TTC549 (cell line): ENCODE measurements around the gene PHF23.

Source experiments
- FAIRE-seq: peaks from 2 replicates; lab custom pipeline; 2012; peaks lifted over from hg19 to GRCh38; lab: Jason Lieb, UNC

PHF23 gene

DNA sequence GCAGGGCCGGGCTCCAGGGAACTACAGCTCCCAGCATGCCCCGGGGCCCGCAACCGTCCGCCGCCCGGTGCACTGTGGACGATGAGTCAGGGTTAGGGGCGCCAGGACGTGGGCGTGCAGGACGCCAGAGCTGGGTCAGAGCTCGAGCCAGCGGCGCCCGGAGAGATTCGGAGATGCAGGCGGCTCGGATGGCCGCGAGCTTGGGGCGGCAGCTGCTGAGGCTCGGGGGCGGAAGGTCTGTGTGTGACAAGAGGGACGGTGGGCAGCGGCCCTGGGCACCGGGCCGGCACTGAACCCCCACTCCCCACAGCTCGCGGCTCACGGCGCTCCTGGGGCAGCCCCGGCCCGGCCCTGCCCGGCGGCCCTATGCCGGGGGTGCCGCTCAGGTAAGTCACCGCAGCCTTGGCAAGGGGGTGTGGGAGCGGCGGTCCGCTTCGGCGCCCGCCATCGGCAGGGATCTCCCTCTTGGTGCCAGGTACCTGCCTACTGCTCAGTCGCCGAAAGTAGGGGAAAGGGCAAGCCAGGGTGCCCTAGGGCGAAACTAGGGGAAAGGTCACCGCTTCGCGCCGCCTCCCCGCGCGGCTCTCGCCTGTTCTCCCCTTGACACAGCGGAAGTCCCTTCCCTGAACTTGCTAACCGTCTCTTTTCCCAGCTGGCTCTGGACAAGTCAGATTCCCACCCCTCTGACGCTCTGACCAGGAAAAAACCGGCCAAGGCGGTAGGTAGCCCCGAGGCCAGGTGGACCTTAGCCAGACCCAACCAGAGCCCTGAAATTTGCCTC is 19.3 kb downstream of the PHF23 start, which contains the start of the genes ACADVL and DLG4:
TSS of gene ACADVL (plus strand) at position 127 of the 781 bp plus-strand sequence. CDS start at position 174, 47 bp downstream.
TSS of gene DLG4 (minus strand) at position 25 of the 781 bp plus-strand sequence.
- no peak for FAIRE-seq

DNA sequence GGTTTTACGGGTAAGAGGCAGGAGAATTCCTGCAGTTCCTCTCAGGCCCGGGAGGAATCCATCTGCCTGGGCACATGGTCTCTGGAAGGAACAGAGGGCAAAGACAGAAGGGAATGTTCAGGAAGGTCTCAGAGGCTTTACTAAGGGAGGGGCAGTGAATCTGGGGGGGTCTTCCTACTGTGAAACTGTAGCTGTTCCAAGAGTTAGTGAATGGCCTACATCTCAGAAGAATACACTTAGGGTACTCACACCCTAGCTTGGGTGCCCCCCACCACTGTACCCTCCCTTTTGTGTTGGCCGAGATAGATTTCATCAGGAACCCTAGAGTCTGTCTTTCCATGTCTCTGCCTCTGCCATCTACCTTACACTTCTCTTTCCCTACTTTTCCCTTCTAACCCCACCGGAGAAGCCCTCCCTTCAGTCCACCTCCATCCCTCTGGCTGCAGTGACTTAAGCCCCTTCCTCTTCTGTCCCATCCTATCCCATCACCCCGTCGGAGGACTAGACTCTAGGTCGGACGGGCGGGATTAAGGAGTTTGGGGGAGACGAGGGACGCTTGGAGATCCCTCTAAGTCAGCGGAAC is 19.9 kb downstream of the PHF23 start:
- no peak for FAIRE-seq

DNA sequence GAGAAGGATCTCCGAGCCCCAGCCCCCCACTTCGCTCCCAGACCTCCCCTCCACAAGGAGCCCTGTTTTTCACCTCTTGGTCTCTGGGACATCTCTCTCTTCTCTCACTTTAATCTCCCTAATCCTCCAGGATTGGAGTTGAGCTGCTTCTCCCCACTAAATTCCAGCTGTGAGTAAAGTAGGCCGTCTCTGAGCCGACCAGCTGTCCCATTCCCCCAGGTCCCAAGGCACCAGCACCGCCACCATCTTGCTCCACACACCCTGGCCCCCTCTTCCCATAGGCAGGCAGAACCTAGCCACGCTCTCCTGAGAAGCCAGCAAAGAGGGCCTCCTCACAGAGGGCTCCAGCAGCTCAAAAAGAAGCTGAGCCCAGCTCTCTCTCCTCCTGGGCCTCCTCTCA is 20.5 kb downstream of the PHF23 start:
- no peak for FAIRE-seq

DNA sequence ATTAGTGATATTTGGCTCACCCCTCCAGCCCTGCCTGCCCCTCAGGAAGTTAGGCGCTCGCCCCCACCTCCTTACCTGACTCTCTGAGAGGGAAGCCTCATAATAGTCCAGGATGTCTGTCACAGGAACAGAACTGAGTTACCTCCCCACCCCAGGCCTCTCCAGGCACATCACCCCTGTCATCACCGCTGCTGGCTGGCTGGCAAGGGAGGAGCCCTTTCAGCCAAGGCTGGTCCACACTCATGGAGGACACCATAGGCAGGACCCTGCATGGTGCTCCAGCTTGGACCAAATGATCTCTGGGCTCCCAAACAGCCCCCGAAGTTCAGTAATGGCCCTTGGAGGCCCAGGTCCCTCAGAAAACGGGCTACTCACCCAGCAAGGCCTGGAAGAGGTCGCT is 21.1 kb downstream of the PHF23 start:
- no peak for FAIRE-seq

DNA sequence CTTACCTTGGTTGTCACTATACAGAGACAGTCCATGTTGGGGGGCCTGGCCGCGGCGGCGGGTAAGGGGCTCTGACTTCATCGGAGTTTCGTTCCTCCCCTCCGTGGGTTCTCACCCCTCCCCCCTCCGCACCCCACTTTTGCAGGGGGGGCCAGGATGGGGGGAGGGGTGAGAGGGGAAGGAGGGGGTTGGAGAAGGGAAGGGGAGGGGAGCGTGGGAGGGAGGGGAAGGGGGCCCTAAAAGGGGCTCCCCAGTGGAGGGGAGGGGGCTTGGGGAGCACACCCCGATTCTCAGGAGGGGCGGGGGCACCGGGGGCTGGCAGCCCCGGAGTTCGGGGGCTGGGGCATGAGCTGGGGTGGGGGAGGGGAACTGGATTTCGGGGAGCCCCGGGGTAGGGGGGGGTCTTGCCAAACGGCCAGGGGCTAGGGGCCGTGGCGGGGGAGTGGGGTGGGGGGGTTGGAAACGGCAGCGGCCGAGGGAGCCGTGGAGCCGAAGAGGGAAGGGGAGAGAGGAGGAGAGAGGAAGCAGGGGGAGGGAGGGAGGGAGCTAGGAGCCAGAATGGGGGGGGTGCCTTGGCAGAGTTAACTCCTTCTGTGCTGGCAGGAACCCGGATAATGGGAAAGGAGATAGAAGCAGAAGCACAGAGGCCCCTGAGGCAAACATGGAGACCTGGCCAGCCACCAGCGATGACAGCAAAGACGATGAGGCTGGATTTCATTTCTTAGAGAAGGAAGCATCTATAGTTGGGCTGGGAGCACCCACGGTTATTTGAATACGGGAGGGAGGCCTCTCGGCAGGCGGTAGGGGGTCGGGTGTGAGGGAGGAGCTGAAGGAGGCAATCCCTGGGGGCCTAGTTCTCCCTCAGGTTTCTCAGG is 21.9 kb downstream of the PHF23 start:
- FAIRE-seq = no peak

DNA sequence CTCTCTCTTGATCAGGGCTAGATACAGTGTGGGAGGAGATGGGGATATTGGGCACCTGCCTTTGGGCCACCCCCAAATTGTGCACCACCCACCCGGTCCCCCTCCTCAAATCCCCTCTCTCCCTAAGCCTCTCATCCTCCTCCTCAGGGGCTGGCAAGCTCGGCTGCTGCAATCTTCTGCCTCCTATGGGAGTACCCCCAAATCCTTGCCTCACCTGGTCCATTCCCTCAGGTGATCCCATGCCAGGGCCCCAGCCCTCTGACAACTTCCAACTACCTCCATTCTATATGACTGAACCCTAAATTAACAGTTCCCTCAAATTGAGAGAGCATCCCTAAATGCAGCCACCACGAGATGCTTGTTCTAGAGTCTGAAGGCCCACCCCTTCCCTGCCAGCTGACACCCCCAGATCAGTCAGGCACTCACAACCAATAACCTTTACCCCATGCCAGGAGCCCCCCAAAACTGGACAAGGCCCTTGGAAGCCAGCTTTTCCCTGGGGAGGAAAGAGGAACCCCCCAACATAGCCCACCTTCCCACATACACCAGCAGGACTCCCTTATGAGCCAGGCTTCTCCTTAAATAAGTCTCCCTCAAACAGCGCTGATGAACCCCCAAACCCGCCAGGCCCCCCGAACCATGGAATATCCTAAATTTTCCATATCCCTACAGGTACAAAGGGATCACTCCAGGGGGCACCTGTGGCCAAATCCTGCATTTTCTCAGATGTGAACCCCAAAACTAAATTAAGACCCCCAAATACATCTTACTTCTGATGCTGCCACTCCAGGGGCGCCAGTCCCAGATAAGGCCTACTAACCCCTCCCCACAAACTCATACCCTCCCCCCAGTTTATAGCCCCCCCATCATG is 22.8 kb downstream of the PHF23 start:
- FAIRE-seq = no peak

DNA sequence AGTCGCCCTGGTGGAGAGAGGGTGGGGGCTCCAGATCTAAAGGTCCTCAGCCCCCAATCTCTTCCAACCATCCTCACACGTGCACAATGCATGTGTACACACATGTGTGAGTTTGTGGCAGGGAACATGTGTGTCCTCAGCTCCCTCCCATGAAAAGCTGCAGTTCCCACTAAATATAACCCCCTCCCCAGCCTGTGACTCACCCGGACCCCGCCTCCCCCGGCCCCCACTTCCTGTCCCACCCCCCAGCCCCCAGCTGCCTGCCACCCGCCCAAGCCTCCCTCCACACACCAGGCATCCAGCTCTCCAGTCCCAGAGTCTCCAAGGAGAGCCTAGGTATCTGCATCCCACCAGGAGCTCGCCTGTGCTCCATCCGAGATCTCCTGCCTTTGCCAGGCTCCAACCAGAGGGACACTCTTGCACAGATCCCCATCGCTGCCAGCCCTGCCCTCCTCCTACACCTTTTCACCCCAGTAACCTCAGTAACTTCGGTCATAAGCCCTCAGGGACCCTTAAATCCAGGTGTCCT is 23.5 kb downstream of the PHF23 start:
- FAIRE-seq = no peak

DNA sequence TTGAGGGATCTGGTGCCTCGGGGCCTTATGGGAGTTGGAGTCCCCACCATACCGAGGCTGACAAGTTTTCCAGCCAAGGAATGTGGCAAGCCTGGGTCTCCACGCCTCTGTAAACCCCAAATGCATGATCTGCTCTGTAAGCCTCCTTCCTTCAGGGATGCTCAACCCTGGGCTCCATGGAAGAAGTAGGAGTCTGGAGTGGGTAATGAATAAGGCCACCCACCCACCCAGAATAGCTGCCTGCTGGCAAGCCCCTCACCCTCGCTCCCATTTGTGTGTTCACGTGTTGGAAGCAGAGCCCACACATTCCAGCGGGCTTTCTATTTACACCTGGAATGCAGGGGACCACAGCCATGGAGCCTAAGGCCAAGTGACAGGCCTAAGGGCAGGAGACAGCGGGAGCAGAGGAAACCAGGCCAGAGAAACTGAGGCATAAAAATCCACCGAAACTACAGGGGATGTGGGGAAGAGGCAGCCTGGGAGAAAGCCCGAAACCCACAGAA is 24.1 kb downstream of the PHF23 start:
- peak; percentile 93 for FAIRE-seq

DNA sequence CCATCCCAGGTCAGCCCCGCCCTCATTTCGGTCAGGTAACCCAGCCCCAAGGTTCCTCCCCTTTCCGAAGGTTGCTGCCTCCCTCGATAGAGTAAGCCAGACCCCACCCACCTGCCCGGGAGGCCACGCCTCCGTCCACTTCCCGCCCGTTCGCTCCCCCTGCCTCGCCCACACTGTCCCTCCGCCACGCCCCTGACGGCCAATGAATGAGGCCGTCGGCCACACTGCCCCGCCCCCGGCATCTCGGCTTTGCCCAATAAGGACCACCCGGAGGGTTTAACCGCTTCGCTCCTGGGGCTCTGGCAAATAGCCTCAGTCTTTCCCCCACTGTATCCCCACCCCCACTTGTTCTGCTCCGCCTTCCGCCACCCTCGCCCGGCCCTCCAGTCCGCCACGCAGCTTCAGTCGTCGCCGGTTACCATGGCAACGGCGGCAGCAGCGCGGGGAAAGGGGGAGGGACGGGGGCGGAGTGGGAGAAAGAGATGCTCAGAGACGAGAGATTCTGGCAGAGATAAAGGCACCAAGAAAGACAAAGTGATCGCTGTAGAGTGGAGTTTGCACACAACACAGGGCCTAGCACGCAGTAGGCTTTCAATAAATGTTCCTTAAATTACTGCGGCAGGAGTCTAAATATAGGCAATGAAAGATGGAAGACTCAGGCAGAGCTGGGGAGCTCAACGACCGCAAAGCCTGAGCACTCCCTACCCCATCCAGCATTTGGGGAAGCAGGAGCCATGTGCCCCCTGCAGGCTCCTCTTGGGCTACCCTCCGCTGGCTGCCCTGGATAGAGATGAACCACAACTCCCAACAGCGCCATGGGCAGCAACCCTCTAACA is 24.7 kb downstream of the PHF23 start:
- FAIRE-seq = peak; percentile 96

DNA sequence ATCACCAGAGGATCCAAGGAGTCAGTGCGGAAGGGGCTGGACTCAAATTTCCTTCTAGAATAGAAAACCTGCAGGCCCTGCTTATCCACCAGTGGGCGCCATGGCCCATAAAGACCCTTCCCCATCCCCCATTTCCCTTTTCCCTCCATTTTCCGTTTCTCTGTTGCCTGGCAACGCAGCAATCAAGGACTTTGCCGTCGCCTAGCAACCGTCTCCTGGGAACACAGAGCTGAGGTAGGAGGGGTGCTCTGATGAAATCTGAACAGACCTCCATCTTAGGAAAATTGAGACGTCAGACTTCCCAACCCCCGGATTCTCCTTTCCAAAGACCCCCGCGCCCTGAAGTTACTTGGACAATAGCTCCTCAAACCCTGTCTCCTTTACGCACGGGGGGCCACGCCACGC is 25.4 kb downstream of the PHF23 start:
- no peak for FAIRE-seq

DNA sequence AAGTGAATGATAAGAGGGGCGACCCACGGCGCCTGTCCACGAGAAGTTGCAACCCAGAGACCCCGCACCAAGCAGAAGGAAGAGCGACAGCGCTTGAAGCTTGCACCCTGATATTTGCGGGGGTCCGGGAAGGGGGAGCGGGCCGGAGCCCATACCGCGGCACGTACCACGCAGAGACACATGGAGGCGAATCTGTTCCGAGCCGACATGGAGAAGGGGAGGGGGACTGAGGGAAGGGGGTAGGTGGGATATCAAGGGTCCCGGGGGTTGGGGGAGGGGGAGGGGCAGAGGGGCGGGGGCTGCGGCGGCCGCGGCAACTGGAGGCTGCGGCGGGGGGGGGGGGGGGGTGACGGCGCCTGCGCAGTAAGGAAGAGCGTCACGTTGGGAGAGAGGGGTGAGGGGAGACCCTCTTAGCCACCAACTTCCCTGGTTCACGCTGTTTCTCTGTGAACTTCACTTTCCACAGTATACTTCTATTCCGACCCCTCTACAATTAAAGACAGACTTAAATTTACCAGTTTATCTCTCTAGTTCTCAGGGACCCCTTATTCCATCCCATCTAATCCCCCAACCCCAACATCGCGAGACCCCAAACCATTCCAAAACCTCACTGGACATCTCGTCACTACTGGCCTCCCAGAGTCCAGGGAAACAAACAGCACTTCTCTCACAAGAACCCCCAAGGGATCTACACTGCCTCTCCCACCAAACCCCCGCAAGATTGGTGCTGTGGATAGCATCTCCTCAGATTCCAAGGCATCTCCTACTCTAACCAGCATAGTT is 27.6 kb downstream of the PHF23 start:
- FAIRE-seq = no peak

DNA sequence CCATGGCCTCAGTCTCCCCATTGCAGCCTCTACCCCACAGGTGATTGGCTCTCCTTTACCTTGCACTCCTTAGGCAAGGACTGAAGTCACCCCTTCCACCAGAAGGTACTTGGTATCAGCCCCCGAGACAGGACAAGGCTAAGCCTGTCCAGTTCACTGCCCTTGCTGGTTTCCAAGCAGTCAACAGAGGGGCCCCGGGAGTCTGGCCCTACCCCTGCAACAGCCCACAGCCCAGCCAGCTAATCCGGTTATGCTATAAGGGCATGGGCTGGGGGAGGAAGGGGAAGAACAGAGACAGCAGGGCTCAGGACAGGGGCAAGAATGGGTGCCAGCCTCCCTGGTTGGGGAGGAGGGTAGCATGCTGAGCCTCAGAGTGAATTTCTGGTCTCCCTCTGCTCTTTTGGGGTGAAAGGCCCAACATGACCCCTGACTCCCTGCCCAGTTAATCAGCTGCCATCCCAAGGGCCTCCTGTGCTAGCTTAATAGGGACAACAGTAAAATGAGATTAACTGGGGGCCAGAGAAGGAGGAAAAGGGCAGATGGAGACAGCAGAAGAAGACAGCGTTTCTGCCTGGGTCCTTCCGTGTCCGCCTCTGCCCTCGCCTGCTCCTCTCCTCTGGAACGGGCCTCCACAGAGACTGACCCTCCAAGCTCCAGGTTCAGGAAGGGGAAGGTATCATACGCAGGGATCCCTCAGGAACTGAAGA is 30.4 kb downstream of the PHF23 start:
- no peak for FAIRE-seq

DNA sequence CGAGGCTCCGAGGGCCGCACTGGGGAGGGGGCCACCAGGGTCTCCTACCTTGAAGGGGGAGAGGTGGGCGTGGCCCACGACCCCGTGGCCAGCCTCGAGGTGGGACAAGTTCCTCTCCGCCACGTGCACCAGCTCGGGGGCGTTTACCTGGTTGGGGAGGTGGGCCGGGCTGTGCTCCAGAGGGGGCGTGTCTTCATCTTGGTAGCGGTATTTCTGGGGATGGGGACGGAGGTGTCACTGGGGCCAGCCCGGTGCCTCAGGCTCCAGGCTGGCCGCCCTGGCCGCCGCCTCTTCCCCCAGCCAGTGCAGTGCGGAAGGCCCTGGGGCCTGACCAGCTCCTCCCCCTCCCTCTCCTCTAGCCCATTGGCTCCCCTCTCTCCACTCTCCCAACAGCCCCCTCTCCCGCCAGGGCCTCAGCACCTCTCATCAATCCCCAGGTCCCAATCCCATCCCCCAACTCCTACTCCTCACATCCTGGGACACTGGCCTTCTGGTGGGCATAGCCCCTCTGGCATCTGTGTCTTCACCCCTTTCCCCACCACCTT is 31.2 kb downstream of the PHF23 start:
- FAIRE-seq = no peak

DNA sequence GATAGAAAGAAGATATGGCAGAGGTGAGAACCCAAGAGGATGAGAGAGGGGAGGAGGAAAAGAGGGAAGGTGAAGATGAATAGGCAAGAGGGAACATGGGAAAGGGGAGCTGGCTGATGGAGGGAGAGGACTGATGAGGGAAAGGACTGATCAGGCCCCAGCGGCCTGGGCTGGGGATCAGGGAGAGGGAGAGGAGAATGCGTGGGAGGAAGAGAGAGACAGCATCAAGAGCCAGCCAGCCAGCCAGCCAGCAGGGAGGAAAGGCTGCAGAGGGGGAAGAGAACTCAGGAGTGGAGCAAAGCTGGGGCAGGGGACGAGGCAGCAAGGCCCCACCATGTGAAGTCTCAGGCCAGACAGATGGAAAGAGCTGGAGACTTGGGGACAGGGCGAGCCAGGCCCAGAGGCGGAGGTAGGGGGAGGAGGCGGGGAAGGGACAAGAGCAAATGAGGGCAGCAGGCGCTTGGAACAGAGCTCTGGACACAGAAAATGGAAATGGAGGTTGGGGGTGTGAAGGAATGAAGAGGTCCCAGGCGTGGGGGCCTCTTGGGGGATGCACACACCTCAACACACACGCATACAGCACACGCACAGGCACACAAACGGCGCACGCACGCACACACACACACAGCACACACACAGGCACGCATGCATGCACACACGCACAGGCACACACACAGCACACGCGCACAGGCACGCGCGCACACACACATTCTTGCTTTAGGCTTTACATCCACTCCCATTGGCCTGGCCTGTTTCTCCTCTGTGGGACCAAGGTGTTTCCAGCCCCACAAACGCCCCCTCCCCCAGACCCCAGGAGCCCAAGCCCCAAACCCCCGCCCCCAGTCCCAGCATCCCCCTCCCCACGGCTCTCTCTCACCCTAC is 31.9 kb downstream of the PHF23 start:
- no peak for FAIRE-seq

DNA sequence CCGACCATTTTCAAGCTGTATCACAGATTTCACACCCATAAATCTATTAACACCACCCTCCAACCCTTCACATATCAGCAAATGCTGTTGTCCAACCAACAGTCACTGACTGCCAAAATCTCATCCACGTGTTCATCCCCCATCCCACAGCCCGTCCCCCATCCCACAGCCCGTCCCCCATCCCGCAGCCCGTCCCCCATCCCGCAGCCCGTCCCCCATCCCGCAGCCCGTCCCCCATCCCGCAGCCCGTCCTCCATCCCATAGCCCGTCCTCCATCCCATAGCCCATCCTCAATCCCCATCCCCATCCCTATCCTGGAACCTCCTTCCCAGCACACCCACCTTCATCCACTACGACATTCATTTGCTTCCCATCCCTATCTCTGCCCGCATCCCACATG is 33.7 kb downstream of the PHF23 start:
- no peak for FAIRE-seq

DNA sequence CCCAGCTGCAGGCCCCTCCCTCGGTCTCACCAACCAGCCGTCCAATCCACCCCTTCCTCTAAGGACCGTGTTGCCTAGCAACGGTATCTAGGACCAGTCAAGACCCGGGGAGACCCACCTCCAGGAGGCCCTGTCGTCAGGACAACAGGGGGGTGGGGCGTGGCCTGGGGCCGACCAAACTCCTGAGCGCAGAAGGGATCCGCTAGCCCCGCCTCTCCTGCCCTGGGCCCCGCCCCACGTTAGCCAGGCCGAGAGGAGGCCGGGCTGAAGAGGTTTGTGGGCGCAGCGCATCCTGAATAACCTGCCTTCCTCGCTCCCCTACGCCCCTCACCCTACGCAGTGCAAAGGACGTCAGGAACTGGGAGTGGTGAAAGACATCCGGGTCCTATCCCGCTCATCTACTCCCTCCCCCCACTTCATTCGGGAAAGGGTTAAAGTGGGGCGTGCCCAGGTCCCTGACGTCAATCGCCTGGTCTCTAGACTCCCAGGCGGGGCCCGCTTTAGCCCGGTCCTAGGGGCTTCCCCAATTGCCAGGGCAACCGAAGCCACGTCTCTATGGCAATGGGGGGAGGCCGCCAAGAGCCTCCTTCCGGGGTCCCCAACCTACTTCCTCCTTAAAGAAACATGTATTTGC is 34.3 kb downstream of the PHF23 start:
- FAIRE-seq = no peak

DNA sequence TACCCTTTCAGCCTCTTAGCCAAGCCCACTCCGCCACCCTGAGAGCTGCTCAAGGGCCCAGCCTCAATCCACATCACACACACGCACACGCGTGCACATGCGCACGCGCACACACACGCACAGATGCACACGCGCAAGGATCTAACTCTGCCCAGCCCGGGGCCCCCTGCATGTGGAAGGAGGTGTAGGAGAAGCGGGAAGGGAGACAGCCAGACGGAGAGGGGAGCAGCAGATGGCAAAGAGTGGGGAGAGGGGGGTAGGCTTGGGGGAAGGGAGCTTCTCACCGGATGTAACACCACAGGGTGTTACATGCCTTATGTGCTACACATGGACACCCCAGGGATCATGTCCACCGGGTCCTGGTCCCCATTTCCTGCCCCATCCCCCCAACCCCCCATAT is 34.9 kb downstream of the PHF23 start:
- FAIRE-seq = no peak
